ENCODE data around the gene MOGAT1.

- no peak for TF ChIP-seq CHD2 (IDR thresholded peaks at IDR 0.05; ENCODE audit: low read length, partially characterized antibody)
- TF ChIP-seq, protein P1, sequence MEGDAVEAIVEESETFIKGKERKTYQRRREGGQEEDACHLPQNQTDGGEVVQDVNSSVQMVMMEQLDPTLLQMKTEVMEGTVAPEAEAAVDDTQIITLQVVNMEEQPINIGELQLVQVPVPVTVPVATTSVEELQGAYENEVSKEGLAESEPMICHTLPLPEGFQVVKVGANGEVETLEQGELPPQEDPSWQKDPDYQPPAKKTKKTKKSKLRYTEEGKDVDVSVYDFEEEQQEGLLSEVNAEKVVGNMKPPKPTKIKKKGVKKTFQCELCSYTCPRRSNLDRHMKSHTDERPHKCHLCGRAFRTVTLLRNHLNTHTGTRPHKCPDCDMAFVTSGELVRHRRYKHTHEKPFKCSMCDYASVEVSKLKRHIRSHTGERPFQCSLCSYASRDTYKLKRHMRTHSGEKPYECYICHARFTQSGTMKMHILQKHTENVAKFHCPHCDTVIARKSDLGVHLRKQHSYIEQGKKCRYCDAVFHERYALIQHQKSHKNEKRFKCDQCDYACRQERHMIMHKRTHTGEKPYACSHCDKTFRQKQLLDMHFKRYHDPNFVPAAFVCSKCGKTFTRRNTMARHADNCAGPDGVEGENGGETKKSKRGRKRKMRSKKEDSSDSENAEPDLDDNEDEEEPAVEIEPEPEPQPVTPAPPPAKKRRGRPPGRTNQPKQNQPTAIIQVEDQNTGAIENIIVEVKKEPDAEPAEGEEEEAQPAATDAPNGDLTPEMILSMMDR (IDR thresholded peaks at IDR 0.05), result no peak
Observed at GRCh38 chr2:222623756-222624309, 47.6 kb upstream of the MOGAT1 start.

Data from SK-N-SH (cell line).